NB4 (cell line): ENCODE measurements around the gene CRADD.

Experiments
- POLR2A ChIP-seq: IDR thresholded peaks from 2 replicates; pipeline ENCODE4 v1.6.1; 2011; ENCODE audit warnings: mild to moderate bottlenecking; ENCODE audit not compliant: insufficient read length; ENCODE audit errors: extremely low read depth
- TF ChIP-seq, protein P1 (sequence below): IDR thresholded peaks from one replicate; pipeline ENCODE4 v1.5.1; 2012; ENCODE audit warnings: low read depth, low read length

DNA sequence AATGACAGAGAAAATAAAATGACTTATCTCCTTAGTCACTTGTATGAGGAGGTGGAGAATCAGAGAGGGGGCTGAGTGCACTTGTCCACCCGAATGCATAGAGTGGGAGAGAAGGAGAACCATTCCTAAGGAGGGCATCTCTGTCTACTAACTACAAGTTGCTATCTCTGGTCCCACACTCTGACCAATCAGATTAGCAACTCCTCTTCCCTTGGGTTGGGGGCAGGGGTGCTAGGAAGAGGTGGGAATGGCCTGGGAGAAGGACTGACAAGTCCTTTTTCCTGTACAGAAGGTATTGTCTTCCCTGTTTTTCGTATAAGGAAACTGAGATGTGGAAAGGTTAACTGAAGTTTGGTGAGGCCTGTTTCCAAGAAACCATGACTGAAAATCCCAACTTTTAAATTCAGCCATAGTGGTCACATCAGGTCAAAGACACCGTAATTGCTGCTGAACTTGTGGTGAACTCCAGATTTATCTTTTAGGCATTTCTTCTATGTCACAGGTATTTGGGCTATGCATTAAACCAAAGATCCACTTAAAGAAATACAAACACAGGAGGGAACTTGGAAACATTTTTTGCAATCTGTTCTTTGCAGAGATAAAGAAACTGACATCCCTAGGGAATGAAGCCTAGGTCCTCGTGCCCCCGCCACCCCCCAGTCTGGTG is 207.8 kb downstream of the CRADD start:
- TF ChIP-seq, protein P1, sequence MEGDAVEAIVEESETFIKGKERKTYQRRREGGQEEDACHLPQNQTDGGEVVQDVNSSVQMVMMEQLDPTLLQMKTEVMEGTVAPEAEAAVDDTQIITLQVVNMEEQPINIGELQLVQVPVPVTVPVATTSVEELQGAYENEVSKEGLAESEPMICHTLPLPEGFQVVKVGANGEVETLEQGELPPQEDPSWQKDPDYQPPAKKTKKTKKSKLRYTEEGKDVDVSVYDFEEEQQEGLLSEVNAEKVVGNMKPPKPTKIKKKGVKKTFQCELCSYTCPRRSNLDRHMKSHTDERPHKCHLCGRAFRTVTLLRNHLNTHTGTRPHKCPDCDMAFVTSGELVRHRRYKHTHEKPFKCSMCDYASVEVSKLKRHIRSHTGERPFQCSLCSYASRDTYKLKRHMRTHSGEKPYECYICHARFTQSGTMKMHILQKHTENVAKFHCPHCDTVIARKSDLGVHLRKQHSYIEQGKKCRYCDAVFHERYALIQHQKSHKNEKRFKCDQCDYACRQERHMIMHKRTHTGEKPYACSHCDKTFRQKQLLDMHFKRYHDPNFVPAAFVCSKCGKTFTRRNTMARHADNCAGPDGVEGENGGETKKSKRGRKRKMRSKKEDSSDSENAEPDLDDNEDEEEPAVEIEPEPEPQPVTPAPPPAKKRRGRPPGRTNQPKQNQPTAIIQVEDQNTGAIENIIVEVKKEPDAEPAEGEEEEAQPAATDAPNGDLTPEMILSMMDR = no peak
- TF ChIP-seq POLR2A = no peak
